Effector memory CD4-positive, alpha-beta T cell (primary cell): Measurements from ENCODE around the gene ITGAL.
A peak's percentile ranks its signal among the peaks of the same experiment; 100 is the strongest.

Experiments used
- DNase-seq, 3 donors: peaks; one replicate each; pipeline ENCODE4 v3.0.0-alpha.2; 2020
- H3K27ac ChIP-seq: 2 replicates; pipeline ENCODE4 v1.7.0; 2013; ENCODE audit warnings: mild to moderate bottlenecking, low read length, moderate library complexity; ENCODE audit not compliant: insufficient read depth, poor library complexity, severe bottlenecking
- H3K27me3 ChIP-seq: replicated peaks from 2 replicates; pipeline ENCODE4 v1.7.0; 2013; ENCODE audit warnings: mild to moderate bottlenecking, low read length; ENCODE audit not compliant: insufficient read depth, control insufficient read depth, poor library complexity, severe bottlenecking
- H3K36me3 ChIP-seq: 2 replicates; pipeline ENCODE4 v1.7.0; 2013; ENCODE audit warnings: mild to moderate bottlenecking, low read length, moderate library complexity; ENCODE audit not compliant: control insufficient read depth, insufficient read depth
- H3K4me1 ChIP-seq: 2 replicates; pipeline ENCODE4 v1.7.0; 2013; ENCODE audit warnings: low read length, mild to moderate bottlenecking; ENCODE audit not compliant: control insufficient read depth, insufficient read depth, poor library complexity, severe bottlenecking
- H3K4me3 ChIP-seq: 2 replicates; pipeline ENCODE4 v1.7.0; 2013; ENCODE audit warnings: low read length, low read depth, mild to moderate bottlenecking; ENCODE audit not compliant: insufficient read depth, poor library complexity, severe bottlenecking
- H3K9me3 ChIP-seq: 2 replicates; pipeline ENCODE4 v1.7.0; 2013; ENCODE audit warnings: mild to moderate bottlenecking, low read length, moderate library complexity; ENCODE audit not compliant: control insufficient read depth

Gene ITGAL

GRCh38 chr16:30565984-30566383, 93.4 kb downstream of the ITGAL start:
- Histone ChIP-seq H3K4me3 (no peak overlapping the region), H3K9me3 (no peaks in the 10 kb centered on the region), H3K27ac (no peak overlapping the region), H3K27me3 (no peaks in the 10 kb centered on the region), H3K36me3 (no peaks in the 10 kb centered on the region), H3K4me1 (peaks cover 27% of the 10 kb centered on the region)
- DNase-seq = no peak

- peaks cover 28% of the 10 kb centered on the region for H3K4me1 ChIP-seq
- H3K27me3 ChIP-seq = no peaks in the 10 kb centered on the region
- no peaks in the 10 kb centered on the region for H3K36me3 ChIP-seq
- no peak overlapping the region for H3K4me3 ChIP-seq
- H3K27ac ChIP-seq = no peak overlapping the region
- DNase-seq = no peak
- no peaks in the 10 kb centered on the region for H3K9me3 ChIP-seq
These were observed 94.0 kb downstream of the ITGAL start for GRCh38 chr16:30566531-30566930.

GRCh38 chr16:30567160-30567990, 94.8 kb downstream of the ITGAL start:
- Histone ChIP-seq H3K27ac (peak overlapping the region; percentile 84), H3K9me3 (no peaks in the 10 kb centered on the region), H3K4me1 (peaks cover 31% of the 10 kb centered on the region), H3K4me3 (no peak overlapping the region), H3K36me3 (no peaks in the 10 kb centered on the region), H3K27me3 (no peaks in the 10 kb centered on the region)
- DNase-seq = peak; percentile 57 to 61 (median 60)

GRCh38 chr16:30567991-30568638, 95.6 kb downstream of the ITGAL start:
- Histone ChIP-seq H3K27me3 (no peaks in the 10 kb centered on the region), H3K9me3 (no peaks in the 10 kb centered on the region), H3K4me1 (peaks cover 33% of the 10 kb centered on the region), H3K27ac (peak overlapping the region; percentile 84), H3K4me3 (no peak overlapping the region), H3K36me3 (no peaks in the 10 kb centered on the region)
- peak in 2 of 3 donors; percentile 25 to 33 for DNase-seq

- Histone ChIP-seq H3K9me3 (no peaks in the 10 kb centered on the region), H3K27ac (peak overlapping the region; percentile 27), H3K4me1 (peaks cover 33% of the 10 kb centered on the region), H3K36me3 (no peaks in the 10 kb centered on the region), H3K27me3 (no peaks in the 10 kb centered on the region), H3K4me3 (no peak overlapping the region)
- DNase-seq = no peak
These were observed 96.7 kb downstream of the ITGAL start for GRCh38 chr16:30569281-30569680.

GRCh38 chr16:30569746-30570635, 97.4 kb downstream of the ITGAL start:
- H3K4me3 ChIP-seq = no peak overlapping the region
- H3K4me1 ChIP-seq = peaks cover 33% of the 10 kb centered on the region
- no peak overlapping the region for H3K27ac ChIP-seq
- H3K27me3 ChIP-seq = no peaks in the 10 kb centered on the region
- no peak for DNase-seq
- no peaks in the 10 kb centered on the region for H3K9me3 ChIP-seq
- no peaks in the 10 kb centered on the region for H3K36me3 ChIP-seq

- peak overlapping the region; percentile 97 for H3K27ac ChIP-seq
- H3K4me1 ChIP-seq = peaks cover 33% of the 10 kb centered on the region
- no peaks in the 10 kb centered on the region for H3K36me3 ChIP-seq
- H3K9me3 ChIP-seq = no peaks in the 10 kb centered on the region
- no peaks in the 10 kb centered on the region for H3K27me3 ChIP-seq
- peak overlapping the region; percentile 81 for H3K4me3 ChIP-seq
- no peak for DNase-seq
These were observed 98.3 kb downstream of the ITGAL start for GRCh38 chr16:30570636-30571444.

- Histone ChIP-seq H3K27ac (peak within 1 kb of the TSS; percentile 97), H3K36me3 (no peaks in the 10 kb centered on the region), H3K4me1 (peaks cover 33% of the 10 kb centered on the region), H3K9me3 (no peaks in the 10 kb centered on the region), H3K27me3 (no peaks in the 10 kb centered on the region), H3K4me3 (peak within 1 kb of the TSS; percentile 81)
- DNase-seq = peak; percentile 91 to 96 (median 95)
These were observed 99.1 kb downstream of the ITGAL start, which contains the start of gene ZNF688 for GRCh38 chr16:30571445-30572322. Gene ZNF688, minus strand, starts transcription at chr16:30571714. Its CDS starts 85 bp downstream, at chr16:30571629.
